HG02588 (cell line): ENCODE data around the gene ACSL5.
"Not testable (repeated sequence)": the region's sequence is repeated elsewhere in the genome, so short reads cannot be mapped to it uniquely, and the experiment has no call there.

ENCODE experiments used
- ATAC-seq: cut with Tn5 transposase; IDR thresholded peaks from one replicate; pipeline ENCODE4 v1.9.1; 2021; ENCODE audit warnings: mild to moderate bottlenecking, moderate library complexity; ENCODE audit not compliant: unreplicated experiment

The ACSL5 gene

DNA sequence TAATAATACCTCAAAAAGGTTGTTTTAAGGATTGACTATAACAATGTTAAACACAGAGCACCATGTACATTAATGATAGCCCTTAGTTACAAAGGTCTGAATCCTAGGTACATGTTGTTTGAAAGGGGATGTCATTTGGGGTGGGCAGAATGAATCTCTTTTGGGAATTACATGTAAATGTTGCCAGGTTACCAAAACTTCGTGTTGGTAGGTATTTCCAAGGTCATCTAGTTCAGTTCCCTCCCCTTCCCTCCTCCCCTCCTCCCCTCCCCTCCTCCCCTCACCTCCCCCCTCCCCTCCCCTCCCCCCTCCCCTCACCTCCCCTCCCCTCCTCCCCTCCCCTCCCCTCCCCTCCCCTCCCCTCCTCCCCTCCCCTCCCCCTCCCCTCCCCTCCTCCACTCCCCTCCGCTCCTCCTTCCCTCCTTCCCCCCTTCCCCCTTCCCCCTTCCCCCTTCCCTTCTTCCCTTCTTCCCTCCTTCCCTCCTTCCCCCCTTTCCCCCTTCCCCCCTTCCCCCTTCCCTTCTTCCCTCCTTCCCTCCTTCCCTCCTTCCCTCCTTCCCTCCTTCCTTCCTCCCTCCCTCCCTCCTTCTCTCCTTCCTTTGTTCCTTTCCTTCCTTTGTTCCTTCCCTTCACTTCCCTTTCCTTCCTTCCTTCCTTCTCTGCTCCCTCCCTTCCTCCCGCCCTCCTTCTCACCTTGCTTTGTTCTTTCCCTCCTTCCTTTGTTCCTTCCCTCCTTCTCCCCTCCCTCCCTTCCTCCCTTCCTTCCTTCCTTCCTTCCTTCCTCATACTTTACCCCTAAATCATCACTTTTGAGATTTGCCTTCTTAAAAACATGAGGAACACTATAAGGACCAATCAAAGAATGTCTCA, 81.2 kb downstream of the ACSL5 start:
- no peak for ATAC-seq

DNA sequence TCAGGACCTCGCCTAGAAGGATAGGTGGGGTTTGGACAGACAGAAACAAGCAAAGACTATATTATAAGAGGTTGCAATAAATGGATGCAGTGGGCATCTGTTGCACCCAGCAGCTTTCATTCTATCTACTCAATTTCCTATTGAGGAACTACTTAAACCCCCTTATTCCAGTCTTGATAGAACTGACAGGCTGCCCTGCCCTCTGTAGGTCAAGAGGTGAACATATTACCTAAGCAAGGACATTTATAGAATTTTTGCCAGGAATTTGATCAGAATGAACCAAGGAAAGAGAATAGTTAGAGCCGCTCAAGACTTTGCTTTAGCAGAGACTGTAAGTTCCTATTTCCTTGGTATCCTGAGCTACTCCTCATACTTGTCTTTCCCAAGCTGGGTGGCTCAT, 82.6 kb downstream of the ACSL5 start:
- ATAC-seq, result no peak

DNA sequence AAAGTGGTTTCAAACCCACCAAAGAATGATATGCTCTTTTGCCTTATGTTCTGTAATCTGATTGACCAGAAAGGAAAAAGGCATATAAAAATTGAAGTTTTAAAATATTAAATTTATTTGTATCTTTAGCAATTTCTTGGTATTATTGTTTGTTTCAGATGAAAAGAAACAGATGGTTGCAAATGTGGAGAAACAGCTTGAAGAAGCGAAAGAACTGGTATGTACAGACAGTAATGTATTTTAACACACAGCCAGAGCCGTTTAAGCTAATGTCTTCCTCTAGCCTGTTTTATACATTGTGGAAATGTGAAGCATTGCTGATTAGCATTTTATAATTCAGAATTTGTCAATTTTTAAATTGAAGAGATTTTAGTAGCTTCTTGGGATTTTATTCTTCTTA, 86.5 kb downstream of the ACSL5 start:
- no peak for ATAC-seq

DNA sequence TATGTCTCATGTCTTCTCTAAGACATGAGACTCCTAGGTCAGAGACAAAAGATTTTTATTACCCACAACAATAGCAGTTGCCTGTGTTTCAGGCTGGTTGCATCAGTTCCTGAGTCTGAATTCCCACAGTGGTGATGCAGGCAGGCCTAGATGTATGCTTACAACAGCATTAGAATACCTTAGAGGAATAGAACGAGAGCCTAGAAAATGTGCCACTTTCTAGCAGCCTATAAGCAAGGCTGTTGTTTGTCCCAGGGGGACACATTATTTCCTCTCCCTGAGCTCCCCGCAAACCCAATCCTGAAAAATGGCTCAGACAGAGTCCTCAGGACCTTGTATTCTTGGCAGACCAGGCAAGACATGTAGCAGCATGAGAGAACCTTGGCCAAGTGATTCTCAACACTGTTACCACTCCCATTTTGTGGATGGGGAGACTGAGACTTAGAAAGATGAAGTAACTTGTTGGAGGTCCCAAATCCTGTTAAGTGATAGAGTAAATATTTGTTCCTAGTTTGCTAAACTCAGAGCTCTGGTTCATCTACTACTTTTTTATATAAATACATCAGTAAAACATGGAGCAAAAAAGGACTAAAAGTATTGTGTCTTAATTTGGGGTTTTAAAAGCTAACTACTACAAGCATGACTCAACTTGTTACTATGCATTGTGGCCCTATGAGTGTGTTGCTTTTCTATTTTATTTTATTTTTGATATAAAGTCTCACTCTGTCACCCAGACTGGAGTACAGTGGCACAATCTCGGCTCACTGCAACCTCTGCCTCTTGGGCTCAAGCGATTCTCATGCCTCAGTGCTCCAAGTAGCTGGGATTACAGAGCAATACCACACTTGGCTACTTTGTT, 87.3 kb downstream of the ACSL5 start:
- no peak for ATAC-seq

DNA sequence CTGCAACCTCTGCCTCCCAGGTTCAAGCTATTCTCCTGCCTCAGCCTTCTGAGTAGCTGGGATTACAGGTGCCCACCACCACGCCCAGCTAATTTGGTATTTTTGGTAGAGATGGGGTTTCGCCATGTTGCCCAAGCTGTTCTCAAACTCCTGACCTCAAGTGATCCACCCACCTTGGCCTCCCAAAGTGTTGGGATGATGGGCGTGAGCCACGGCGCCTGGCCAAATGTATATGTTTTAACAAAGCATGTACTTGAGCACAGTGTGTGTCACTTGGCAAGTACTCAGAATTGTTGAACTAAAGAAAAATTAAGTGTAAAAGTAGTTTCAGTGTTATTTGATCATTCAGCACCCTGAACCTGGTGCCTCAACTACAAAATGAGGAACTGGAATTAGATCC, 90.2 kb downstream of the ACSL5 start:
- not testable (repeated sequence) for ATAC-seq

DNA sequence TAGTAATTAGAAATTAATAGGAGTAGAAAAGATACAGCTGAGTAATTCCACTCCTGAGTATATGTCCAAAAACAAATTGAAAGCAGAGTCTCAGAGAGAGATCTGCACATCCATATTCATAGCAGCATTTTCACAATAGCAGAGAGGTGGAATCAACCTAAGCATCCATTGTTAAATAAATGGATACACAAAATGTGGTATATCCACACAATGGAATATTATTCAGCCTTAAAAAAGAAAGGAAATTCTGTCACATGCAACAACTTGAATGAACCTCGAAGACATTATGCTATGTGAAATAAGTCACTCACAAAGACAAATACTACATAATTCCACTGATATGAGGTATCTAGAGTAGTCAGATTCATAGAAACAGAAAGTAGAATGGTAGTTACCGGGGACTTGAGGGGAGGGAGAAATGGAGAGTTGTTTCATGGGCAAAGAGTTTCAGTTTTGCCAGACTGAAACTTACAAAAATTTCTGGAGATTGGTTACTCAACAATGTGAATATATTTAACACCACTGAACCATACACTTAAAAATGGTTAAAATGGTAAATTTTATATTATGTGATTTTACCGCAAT, 91.5 kb downstream of the ACSL5 start:
- ATAC-seq, result no peak

DNA sequence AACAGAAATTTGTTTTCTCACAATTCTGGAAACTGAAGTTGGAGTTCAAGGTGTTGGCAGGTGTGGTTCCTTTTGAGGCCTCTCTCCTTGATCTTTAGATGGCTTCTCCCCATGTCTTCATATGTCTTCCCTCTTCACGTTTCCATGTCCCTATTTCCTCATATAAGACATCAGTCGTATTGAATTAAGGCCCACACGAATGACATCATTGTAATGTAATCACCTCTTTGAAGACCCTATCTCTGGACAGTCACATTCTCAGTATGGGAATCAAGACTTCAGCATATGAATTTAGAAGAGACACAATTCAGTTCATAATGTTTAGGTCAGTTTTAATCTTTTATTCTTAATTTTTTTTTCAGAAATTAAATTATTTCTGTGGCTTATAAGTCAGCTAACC, 92.9 kb downstream of the ACSL5 start:
- ATAC-seq, result no peak

DNA sequence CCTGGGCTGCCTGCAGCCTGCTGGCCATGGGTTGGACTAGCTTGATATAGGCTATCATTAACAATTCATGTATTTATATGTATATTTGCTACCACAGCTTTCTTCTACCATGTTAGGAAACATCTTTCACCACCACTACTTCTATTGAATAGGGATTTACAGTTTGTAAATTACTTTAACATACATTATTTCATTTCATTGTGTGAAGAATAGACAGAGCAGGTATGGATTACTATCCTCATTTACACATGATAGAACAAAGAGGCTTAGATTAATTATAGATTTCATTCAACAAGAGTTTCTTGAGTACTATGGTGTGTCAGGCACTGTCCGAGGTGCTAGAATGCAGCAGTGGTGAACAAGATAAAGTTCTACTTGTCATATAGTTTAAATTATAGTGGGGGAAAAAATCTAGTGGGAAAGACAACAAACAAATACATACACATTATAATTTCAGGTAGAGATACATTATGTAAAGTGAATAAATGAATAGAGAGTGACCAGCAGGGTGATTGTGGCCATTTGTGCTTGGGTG, 93.7 kb downstream of the ACSL5 start:
- no peak for ATAC-seq

DNA sequence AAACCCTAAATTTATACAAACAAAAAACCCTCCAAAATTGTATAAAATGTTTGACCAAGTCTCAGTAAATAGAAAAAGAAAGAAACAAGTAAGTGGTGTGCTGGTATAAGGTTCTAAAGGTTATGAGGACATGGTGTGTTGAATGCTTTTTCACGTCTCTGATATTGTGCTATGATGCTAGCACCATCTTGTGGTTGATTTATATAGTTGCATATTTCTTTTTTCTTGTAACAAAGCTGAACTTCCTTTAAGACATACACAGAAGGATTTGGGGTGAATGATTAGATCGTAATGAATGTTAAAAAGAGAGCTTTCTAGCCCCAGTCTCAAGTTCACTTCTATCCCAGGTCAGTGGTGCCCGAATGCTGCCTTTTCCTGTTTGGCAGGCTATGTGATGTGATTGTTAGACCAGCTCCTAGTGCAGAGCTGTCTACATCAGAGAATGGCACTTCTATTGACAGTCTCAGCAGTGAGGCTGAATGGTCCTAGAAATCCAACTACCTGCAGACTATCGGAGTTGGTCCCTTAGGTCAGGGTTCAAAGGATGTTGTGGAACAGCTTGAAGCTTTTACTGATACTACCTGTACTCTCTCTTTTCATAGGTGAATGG, 98.1 kb downstream of the ACSL5 start:
- ATAC-seq, result no peak

DNA sequence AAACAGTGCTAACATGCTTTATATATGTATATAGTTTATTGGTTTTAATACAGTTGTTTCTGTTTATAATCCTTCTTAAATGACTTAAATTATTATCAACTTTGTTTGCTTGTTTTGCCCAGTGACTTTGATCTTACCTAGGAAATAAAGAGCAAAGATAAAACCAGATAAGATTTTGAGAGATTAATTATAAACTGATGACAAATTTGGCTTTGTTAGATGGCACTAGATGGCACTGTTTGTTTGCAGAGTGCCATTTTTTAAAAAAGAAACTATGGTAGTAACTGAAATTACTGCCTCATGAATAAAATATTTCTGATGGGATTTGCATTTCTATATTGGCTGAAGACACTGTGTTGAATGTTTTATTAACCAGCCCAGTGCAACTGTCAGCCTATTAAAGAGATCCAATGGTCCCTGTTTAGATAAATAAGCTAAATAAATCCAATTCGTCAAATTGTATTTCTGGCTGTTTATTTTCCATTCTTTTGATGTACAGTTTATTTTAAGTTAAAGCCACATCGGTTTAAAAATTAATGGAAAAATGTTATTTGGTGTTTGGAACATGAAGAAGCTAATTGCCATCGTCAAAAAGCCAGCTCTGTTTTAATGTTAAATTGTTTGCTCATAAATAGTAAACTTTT, 101.8 kb downstream of the ACSL5 start:
- no peak for ATAC-seq
